Measurements from ENCODE around the gene CCDC187. TPM values are rescaled to one million over a fixed set of nuclear protein-coding genes. Genes with fewer than 3 reads are reported as not detected.

Gene CCDC187
- total RNA-seq, 4 donors from 2014 or later: 0.13 to 0.45 TPM; not detected in 2

DNA sequence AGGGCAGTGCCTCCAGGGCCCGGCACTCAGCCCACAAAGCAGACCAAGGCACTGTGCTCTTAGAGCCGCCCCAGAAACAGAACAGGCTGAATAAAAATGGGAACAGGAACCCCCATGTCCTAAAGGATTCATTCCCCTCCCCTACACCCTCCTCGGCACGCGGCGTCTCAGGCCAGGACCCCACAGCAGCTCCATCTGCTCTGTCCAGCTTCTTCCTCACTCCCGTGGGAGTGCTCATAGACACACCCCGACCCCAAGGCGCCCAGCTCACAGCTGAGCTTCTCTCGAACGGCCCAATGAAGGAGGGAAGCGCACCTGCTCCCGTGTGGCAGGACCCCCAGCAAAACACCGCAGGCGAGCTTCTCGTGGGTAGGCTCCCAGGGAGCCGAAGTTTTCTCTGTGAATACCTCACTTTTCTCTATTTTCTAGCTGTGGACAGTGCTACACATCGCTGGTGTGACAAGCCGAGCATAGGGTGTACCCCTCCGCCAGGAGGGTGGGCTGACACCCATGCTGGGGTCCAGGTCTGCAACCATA is 42.9 kb downstream of the CCDC187 start:
- no peak overlapping the region for H3K27ac ChIP-seq
- TF ChIP-seq, protein P1, sequence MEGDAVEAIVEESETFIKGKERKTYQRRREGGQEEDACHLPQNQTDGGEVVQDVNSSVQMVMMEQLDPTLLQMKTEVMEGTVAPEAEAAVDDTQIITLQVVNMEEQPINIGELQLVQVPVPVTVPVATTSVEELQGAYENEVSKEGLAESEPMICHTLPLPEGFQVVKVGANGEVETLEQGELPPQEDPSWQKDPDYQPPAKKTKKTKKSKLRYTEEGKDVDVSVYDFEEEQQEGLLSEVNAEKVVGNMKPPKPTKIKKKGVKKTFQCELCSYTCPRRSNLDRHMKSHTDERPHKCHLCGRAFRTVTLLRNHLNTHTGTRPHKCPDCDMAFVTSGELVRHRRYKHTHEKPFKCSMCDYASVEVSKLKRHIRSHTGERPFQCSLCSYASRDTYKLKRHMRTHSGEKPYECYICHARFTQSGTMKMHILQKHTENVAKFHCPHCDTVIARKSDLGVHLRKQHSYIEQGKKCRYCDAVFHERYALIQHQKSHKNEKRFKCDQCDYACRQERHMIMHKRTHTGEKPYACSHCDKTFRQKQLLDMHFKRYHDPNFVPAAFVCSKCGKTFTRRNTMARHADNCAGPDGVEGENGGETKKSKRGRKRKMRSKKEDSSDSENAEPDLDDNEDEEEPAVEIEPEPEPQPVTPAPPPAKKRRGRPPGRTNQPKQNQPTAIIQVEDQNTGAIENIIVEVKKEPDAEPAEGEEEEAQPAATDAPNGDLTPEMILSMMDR (IDR thresholded peaks at IDR 0.05): no peak
- TF ChIP-seq EP300 (IDR thresholded peaks at IDR 0.05) (no peak), POLR2AphosphoS5 (IDR thresholded peaks at IDR 0.05) (no peak), POLR2A (IDR thresholded peaks at IDR 0.05) (no peak)
- 76% methylated on average over 18 of the region's 20 CpGs for WGBS
- H3K36me3 ChIP-seq: no peaks in the 10 kb centered on the region
- no peak overlapping the region for H3K4me3 ChIP-seq
- DNase-seq (ENCODE audit: low spot score in 2 of 2): no peak
- H3K4me1 ChIP-seq: no peaks in the 10 kb centered on the region
- peaks cover 14% of the 10 kb centered on the region for H3K27me3 ChIP-seq
- no peaks in the 10 kb centered on the region for H3K9me3 ChIP-seq

DNA sequence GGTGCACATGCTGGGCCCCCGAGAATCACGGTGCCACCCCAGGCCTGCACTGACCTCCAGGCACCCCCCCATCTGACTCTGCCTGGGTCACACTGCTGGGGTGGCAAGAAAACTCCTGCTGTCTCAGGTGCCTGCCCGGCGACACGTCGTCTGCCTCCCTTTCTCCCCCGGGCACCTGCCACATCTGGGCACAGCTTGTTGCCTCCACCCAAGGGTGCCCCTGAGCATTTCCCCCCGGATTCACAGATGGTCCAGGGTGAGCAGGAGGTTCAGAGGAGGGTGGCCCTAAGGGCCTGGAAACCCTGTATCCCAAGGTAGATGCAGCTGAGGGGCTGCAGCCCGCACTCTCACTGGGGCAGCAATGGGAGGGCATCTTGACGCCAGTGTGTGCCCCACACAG is 43.4 kb downstream of the CCDC187 start:
- Histone ChIP-seq H3K36me3 (no peaks in the 10 kb centered on the region), H3K4me3 (no peak overlapping the region), H3K9me3 (no peaks in the 10 kb centered on the region), H3K4me1 (no peaks in the 10 kb centered on the region), H3K27ac (no peak overlapping the region), H3K27me3 (peaks cover 19% of the 10 kb centered on the region)
- no peak for DNase-seq (ENCODE audit: low spot score in 2 of 2)
- WGBS: 86% methylated on average over 6 of the region's 10 CpGs
- TF ChIP-seq, protein P1 (IDR thresholded peaks at IDR 0.05): no peak
- TF ChIP-seq EP300 (IDR thresholded peaks at IDR 0.05): no peak
- no peak for TF ChIP-seq POLR2A (IDR thresholded peaks at IDR 0.05)
- TF ChIP-seq POLR2AphosphoS5 (IDR thresholded peaks at IDR 0.05): no peak

DNA sequence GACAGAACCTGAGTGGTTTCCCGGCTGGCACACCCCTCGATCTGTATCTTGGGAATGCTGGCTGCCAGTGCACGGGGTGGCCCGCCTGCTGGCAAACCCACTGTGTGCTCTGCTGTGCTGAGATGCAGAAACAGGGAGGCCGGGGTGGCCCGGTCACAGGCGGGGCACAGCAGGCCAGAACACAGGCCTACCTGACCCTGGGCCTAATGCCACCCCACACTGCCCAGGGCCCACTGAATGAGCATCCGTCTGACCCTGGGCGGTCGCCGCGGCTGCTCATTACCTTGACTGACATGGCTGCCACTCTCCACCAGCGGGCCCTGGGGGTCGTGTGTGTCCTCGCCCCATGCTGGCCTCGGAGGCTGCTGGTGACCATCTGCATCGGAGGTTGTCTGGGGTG is 44.1 kb downstream of the CCDC187 start:
- no peak for DNase-seq (ENCODE audit: low spot score in 2 of 2)
- 90% methylated on average over 2 of the region's 17 CpGs for WGBS
- TF ChIP-seq, protein P1 (IDR thresholded peaks at IDR 0.05): no peak
- TF ChIP-seq EP300 (IDR thresholded peaks at IDR 0.05) (no peak), POLR2AphosphoS5 (IDR thresholded peaks at IDR 0.05) (no peak), POLR2A (IDR thresholded peaks at IDR 0.05) (no peak)
- Histone ChIP-seq H3K9me3 (no peaks in the 10 kb centered on the region), H3K4me1 (peaks cover 2% of the 10 kb centered on the region), H3K4me3 (no peak overlapping the region), H3K36me3 (no peaks in the 10 kb centered on the region), H3K27ac (no peak overlapping the region), H3K27me3 (peaks cover 25% of the 10 kb centered on the region)

DNA sequence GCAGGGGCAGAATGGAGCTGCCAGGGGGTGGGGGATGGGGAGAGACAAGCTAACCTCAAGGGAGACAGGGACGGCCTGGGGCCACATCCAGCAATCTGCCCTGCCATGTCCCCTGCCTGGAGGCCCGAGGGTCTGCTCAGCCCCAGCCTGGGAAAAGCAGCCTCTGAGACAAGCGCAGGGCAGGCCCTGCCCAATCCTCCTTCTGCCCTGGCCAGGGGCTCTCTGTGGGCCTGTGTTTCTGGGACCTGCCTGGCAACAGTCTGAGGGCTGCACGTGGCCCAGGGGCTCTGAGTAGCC is 44.4 kb downstream of the CCDC187 start:
- Histone ChIP-seq H3K9me3 (no peaks in the 10 kb centered on the region), H3K27ac (no peak overlapping the region), H3K4me1 (peaks cover 2% of the 10 kb centered on the region), H3K27me3 (peaks cover 26% of the 10 kb centered on the region), H3K36me3 (no peaks in the 10 kb centered on the region), H3K4me3 (no peak overlapping the region)
- DNase-seq (ENCODE audit: low spot score in 2 of 2): no peak
- TF ChIP-seq POLR2AphosphoS5 (IDR thresholded peaks at IDR 0.05) (no peak), POLR2A (IDR thresholded peaks at IDR 0.05) (no peak), EP300 (IDR thresholded peaks at IDR 0.05) (no peak)
- TF ChIP-seq, protein P1 (IDR thresholded peaks at IDR 0.05): no peak
- WGBS: 17% methylated on average over 1 of the region's 4 CpGs

DNA sequence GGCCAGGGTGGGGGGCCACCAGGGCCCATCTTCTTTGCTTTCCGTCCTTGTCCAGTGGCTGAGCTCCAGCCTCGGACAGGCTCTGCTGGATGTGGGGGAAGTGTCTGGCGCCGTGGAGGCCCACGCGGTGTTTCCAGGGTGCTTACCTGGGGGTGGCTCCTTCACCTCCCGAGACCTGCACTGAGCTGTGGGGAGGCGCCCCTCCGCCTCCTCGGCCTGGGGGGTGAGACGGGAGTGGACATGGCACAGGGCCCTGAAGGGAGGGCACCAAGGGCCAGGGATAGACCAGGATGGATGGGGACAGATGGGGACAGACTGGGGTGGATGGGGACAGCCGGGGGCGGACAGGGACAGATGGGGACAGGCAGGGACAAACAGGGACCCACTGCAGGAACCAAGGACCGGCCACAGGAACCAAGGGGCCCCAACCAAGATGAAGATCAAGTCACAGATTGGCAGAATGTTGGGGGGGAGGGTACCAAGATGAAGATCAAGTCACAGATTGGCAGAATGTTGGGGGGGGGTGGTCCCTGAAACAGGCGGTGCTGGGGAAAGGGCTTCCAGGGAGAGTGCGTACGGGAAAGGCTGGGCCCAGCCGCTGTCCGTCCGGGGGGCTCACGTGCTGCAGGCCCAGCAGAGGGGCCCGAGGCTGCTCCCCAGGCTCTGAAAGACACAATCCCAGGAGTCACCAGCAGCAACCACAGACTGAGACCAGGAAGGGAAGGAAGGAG is 44.9 kb downstream of the CCDC187 start:
- Histone ChIP-seq H3K27ac (no peak overlapping the region), H3K4me1 (peaks cover 2% of the 10 kb centered on the region), H3K4me3 (no peak overlapping the region), H3K9me3 (no peaks in the 10 kb centered on the region), H3K27me3 (peaks cover 23% of the 10 kb centered on the region), H3K36me3 (no peaks in the 10 kb centered on the region)
- 82% methylated on average over 12 of the region's 22 CpGs for WGBS
- DNase-seq (ENCODE audit: low spot score in 2 of 2): no peak
- TF ChIP-seq POLR2AphosphoS5 (IDR thresholded peaks at IDR 0.05) (no peak), POLR2A (IDR thresholded peaks at IDR 0.05) (no peak), EP300 (IDR thresholded peaks at IDR 0.05) (no peak)
- TF ChIP-seq, protein P1 (IDR thresholded peaks at IDR 0.05): no peak
